KG1 (cell line): ENCODE data around the gene MTOR.

ENCODE experiments used
- DNase-seq: peaks from one replicate; lab custom pipeline; 2025; lab: John Stamatoyannopoulos, UW

The MTOR gene

GRCh38 chr1:11216074-11216473 lies 46.3 kb downstream of the MTOR start:
- no peak for DNase-seq

DNA sequence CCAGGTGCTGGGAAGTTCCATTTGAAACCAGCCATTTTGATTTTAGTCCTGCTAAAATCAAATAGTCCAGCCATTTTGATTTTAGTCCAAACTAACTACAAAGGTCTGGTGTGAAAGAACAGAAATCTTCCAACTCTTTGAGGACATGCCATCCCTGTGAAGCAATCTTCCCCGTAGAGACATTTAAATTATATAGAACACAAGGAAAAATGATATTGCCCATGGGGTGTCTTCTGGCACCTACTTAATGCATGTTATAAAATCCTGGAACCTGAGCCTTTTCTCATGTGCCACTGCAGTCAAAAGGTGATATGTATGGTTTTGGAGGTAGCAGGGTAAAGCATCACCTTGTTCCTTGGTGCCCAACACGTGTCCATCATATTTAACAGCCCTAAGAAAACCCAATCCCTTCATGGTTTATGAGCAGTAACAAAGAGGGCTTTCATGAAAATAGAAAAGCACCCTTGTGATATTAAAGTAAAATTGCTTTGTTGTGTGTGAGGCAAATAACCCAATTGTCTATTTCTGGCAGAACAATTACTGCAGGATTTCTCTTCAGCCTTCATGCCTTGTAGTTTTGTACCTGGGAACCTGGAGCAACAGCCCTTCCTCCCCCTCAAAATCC lies 46.9 kb downstream of the MTOR start:
- DNase-seq, result no peak

DNA sequence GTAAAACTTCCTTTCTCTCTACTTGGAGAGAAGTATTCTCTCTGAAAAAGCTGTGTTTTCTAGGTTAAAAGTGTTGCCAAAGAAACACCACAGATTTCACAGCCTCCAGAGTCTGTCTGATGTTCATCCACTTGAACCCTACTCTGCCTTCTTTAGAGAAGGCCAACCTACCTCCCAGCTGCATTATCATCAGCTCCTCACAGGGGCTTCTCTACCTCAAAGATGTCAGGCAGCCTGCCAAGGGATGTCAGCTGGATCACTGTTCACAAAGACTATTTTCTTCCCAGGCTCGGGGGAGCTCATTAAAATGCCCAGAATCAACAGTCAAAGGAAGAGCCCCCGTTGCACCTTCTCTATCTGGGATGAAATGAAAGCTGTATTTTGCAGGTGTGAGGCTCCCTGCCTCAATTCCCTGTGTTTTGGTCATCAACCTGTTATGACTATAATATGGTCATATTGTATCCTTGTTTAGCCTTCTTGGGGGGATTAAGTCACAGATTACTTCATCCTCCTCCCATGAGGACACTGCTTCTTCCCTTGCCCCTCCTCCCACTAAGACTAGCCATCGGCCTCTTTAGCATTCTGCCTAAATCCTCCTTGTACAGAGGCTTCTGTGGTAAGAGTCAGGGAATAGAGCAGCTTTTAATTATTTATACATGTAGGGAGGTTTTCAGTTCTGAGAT lies 47.5 kb downstream of the MTOR start:
- no peak for DNase-seq

DNA sequence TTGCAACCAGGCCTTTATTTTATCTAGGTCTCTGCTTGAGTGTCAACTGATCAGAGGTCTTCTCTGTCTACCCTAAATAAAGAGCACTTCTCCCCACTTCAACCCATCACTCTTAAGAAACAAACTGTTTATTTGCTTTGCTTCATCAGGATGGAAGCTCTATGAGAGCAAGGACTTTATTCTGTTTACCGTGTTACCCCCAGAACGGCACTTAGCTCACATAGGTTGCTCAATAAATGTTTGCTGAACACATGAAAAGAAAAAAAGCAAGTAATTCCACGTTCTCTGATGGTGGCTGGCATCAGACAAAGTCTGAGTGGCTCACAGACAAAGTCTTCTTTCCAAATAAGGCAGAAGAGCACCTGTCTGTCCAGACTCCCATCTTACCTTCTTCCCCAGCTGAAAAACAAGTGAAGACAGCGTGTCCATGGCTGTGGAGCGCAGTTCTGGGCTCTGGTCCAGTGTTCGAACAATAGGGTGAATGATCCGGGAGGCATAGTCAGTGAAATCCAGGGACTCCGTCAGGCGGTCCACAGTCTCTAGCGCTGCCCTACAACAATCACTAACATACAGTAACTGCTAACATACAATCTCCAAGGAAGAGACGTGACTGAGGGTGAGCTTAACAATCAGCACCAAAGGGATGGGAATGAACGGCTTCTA lies 50.3 kb downstream of the MTOR start:
- no peak for DNase-seq

DNA sequence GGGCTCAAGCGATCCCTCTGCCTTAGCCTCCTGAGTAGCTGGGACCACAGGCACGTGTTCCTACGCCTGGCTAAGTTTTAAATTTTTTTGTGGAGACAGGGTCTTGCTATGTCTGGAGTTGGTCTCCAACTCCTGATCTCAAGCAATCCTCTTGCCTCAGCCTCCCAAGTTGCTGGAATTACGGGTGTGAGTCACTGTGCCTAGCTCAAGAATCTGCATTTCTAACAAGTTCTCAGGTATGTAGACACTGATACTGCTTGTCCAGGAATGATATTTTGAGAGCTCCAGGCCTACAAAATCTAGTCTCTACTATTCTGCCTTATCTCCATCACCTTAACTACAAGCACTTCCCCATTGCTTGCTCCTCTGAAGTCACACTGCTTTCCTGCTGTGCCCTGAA lies 50.9 kb downstream of the MTOR start:
- DNase-seq, result no peak

DNA sequence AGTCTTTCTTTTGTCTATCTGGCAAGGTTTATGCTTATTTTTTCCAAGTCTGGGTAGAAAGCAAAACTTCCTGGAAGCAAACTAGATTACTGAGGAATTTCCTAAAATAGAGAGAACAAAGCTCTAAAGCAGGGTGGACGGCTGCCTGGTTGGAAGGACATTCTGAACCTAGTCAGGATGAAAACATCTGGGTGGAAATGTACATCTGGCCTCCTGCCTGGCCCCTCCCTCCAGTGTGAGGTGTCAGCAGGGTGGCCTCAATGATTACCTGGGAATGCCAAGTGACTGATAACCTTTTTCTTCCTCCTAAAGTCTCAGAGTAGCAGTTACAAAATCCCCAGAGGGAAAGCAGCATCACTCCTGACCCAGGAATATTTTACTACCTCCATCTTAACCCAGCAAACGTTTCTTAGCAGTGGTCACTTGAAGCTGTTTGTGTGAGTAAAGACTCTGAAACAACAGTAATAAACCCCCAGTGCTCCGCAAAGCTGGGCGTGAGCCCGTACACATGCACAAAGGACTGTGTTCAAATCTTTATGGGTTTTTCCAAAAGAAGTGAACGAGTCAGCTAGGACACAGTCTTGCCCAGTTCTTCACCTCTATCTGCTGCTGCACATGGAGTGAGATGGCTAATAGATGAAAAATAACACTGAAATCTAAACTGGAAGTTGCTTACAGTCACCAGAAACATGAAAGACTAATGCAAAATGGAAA lies 54.3 kb downstream of the MTOR start:
- DNase-seq, result no peak

DNA sequence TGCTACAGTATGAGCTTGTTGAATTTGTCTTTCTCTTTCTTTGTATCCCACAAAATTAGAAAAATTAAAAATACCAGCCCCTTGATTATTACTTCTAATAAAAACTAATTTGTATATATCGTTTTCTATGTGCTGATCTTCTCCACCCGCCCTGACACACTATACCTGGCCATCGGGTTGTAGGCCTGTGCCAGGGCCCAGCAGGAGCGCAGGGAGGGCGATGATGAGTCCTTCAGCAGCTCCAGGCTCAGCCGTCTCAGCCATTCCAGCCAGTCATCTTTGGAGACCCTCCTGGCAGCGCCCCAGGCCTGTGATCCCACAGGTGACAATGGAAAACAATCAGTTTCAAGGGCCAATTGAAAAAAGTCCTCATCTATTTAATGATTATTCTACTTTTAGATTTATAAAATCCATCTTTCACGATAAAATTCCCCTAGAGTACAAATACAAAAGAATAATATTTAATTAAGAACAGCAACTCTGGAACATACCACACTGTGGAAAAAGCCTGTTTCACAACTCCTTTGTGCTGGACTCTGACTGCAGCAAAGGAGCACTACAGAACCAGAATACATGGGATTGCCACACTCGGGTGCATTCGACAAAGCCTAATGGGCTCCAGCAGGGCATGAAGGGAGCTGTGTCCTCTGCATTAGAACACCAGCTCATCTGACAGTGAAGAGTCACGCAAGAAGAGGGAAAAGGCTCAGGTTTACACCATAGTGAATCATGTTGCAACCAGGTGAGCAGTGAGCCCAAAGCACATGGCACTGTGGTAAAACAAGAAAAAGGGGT lies 57.8 kb downstream of the MTOR start:
- DNase-seq, result no peak

GRCh38 chr1:11198851-11199594 lies 63.3 kb downstream of the MTOR start:
- DNase-seq, result no peak

GRCh38 chr1:11198257-11198656 lies 64.1 kb downstream of the MTOR start:
- no peak for DNase-seq

DNA sequence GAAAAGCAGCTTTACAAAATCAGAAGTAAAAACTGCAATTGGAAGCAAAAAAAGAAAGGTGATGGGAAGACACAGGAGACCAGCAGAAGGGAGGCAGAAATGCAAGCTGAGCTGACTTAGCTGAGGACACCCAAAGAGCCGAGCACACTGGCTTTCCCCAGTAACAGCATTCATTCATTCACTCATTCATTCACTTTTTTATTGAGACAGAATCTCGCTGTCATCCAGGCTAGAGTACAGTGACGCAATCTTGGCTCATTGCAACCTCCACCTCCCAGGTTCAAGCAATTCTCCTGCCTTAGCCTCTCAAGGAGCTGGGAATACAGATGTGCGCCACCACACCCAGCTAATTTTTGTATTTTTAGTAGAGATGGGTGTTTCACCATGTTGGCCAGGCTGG lies 65.0 kb downstream of the MTOR start:
- no peak for DNase-seq

DNA sequence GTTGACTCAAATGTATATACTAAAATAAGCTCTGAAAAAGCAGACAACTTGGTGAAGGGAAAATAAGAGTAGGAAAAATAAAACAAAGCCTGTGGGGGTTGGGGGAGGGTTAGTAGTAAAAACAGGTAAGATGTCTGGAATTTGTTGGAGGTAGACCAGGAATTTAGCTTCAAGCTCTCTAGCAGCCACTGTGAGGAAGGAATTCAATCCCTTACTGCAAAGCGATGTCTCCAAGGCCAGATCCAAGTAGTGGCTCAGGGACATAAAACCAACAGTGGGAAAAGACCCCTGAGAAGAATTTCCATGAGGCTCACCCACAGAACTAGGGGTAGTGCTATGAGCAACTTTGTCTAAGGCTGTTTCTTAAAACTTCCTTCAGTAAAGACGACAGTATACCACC lies 65.4 kb downstream of the MTOR start:
- no peak for DNase-seq

GRCh38 chr1:11194407-11195176 lies 67.8 kb downstream of the MTOR start:
- DNase-seq, result no peak

DNA sequence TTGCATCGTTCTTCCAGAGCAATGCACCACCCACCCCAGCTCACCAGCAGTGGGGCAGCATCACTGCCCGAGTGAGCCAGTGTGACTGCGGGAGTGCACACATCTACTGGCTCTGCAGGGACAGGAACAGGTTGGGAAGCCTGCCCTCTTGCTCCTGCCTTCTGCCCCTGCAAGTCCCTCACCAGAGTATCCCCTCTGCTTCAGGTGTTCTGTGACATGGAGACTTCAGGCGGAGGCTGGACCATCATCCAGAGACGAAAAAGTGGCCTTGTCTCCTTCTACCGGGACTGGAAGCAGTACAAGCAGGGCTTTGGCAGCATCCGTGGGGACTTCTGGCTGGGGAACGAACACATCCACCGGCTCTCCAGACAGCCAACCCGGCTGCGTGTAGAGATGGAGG lies 69.0 kb downstream of the MTOR start:
- DNase-seq, result no peak

DNA sequence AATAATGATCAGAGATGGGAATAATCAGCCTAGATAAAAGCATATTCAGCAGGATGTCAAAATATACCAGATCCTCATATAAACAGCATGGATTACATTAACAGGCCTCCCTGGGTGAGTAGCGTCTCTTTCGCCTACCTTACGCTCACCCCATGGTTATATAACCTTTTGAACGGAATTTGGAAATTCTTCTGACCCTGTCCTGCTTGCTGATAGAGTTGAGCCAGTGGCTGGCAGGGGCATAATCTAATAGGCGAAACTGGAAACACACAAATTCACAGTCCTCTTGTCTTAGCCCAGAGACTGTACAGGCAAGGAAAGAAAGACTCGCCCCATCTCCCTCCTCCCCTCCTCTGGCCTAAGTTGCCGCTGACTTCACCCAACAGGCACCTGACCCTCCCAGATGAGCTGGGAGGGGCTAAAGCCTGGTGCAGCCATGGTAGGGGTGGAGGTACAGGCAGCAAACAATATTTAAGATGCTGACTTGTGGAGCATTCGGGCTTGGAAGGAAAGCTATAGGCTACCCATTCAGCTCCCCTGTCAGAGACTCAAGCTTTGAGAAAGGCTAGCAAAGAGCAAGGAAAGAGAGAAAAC lies 73.4 kb downstream of the MTOR start, which contains the start of gene ANGPTL7:
Gene ANGPTL7, plus strand, starts transcription at position 498 of the 594 bp plus-strand sequence. CDS start 225 bp downstream, outside the sequence.
- DNase-seq, result no peak

GRCh38 chr1:11188381-11188780 lies 74.0 kb downstream of the MTOR start:
- no peak for DNase-seq

- no peak for DNase-seq
Observed at GRCh38 chr1:11187931-11188330, 74.4 kb downstream of the MTOR start.

DNA sequence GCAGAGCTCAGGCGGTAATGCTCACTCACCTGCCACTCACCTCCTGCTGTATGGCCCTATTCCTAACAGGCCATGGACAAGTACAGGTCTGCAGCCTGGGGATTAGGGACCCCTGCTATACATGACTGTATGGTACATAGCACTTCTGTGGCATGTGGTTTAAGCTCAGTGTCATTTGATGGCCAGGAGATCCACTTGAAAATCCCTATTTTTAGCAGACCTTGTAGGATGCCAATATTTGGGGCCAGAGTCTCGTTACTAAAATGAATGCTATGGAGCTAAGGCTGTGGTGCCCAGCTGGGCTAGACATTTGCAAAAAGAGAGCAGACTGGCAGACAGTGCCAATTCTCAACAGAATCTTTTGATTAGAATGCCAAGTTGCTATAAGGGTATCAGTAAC lies 74.9 kb downstream of the MTOR start:
- no peak for DNase-seq

DNA sequence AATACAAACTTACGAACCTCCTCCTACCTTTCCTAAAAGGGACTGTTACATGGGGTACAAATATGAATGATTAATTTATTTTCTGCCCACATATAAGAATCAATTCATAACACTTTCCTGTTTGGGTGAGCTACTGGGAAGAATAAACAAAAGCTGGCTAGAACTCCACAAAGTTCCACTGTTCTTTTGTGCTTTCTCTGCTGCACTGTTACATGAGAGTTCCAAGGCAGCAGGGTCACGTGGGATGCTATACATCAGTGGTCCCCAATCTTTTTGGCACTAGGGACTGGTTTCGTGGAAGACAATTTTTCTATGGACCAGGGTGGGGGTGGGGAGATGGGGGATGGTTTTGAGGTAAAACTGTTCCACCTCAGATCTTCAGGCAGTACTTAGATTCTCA lies 75.4 kb downstream of the MTOR start:
- DNase-seq, result no peak

- no peak for DNase-seq
Observed at GRCh38 chr1:11184973-11185372, 77.4 kb downstream of the MTOR start.

GRCh38 chr1:11182884-11183283 lies 79.5 kb downstream of the MTOR start:
- no peak for DNase-seq
